Cerebellar nuclear complex (tissue), 1 donor: ENCODE results near the gene DCST1.

Experiments used
- DNase-seq, 2 experiments: peaks; one replicate each; lab custom pipeline; 2025; lab: John Stamatoyannopoulos, UW

The DCST1 gene

GRCh38 chr1:155012776-155013602 is 20.6 kb upstream of the DCST1 start:
- no peak for DNase-seq

- no peak for DNase-seq
Observed at GRCh38 chr1:155013632-155014031, 20.0 kb upstream of the DCST1 start.

GRCh38 chr1:155014709-155015508 is 18.7 kb upstream of the DCST1 start:
- no peak for DNase-seq

GRCh38 chr1:155015527-155016230 is 17.9 kb upstream of the DCST1 start:
- no peak for DNase-seq

GRCh38 chr1:155016231-155016831 is 17.3 kb upstream of the DCST1 start:
- no peak for DNase-seq

- peak in 1 of 2 experiments; percentile 41 for DNase-seq
Observed at GRCh38 chr1:155017041-155017945, 16.3 kb upstream of the DCST1 start.

- DNase-seq: no peak
Observed at GRCh38 chr1:155017946-155018316, 15.7 kb upstream of the DCST1 start.

- DNase-seq: no peak
Observed at GRCh38 chr1:155018617-155019348, 14.8 kb upstream of the DCST1 start.

- no peak for DNase-seq
Observed at GRCh38 chr1:155019377-155020245, 14.0 kb upstream of the DCST1 start.

- DNase-seq: no peak
Observed at GRCh38 chr1:155022136-155022926, 11.3 kb upstream of the DCST1 start.

- DNase-seq: no peak
Observed at GRCh38 chr1:155022927-155023236, 10.7 kb upstream of the DCST1 start.

- DNase-seq: no peak
Observed at GRCh38 chr1:155023627-155024026, 10.0 kb upstream of the DCST1 start.

- DNase-seq: no peak
Observed at GRCh38 chr1:155024315-155024714, 9.3 kb upstream of the DCST1 start.

- DNase-seq: no peak
Observed at GRCh38 chr1:155026154-155026553, 7.5 kb upstream of the DCST1 start.

GRCh38 chr1:155026588-155026987 is 7.0 kb upstream of the DCST1 start:
- no peak for DNase-seq

GRCh38 chr1:155029513-155030242 is 3.9 kb upstream of the DCST1 start:
- DNase-seq: no peak

GRCh38 chr1:155030243-155030795 is 3.3 kb upstream of the DCST1 start:
- no peak for DNase-seq

- DNase-seq: no peak
Observed at GRCh38 chr1:155030899-155031298, 2.7 kb upstream of the DCST1 start.
